Testis (tissue), 3 donors: ENCODE measurements around the gene BAHCC1. TPM values are rescaled to one million over a fixed set of nuclear protein-coding genes. Genes with fewer than 3 reads are reported as not detected.

Source experiments
- DNase-seq: peaks from one replicate; pipeline ENCODE4 v3.0.0-alpha.2; 2019
- H3K27ac ChIP-seq, 2 donors: fragments of 200-600 bp; sonication (generic); one replicate each; pipeline ENCODE4 v1.5.1; 2019
- H3K27me3 ChIP-seq: fragments of 200-600 bp; sonication (generic); one replicate; pipeline ENCODE4 v1.5.1; 2019
- H3K36me3 ChIP-seq: fragments of 200-600 bp; sonication (generic); one replicate; pipeline ENCODE4 v1.5.1; 2017; ENCODE audit warnings: low read depth; ENCODE audit errors: missing control alignments
- H3K4me1 ChIP-seq: fragments of 200-600 bp; sonication (generic); one replicate; pipeline ENCODE4 v1.5.1; 2019
- H3K4me3 ChIP-seq, 2 donors: fragments of 200-600 bp; sonication (generic); one replicate each; pipeline ENCODE4 v1.5.1; 2017 to 2019
- H3K9me3 ChIP-seq: fragments of 200-600 bp; sonication (generic); one replicate; pipeline ENCODE4 v1.5.1; 2017
- CTCF ChIP-seq, 3 experiments: fragments of 450-650 bp in 2 of 3; fragments of 200-600 bp in 1 of 3; sonication (generic) in 1 of 3; IDR thresholded peaks; one replicate each; pipeline ENCODE4 v1.5.1; 2016 to 2019; ENCODE audit warnings: antibody characterized with exemption in 3 of 3, mild to moderate bottlenecking in 2 of 3, moderate library complexity in 1 of 3
- POLR2A ChIP-seq: fragments of 450-650 bp; IDR thresholded peaks from one replicate; pipeline ENCODE4 v1.6.1; 2017; ENCODE audit warnings: antibody characterized with exemption, mild to moderate bottlenecking, moderate library complexity
- WGBS, 2 donors: methylation state at CpG; one replicate each; pipeline ENCODE4 v1.1.5; 2018; 5-methylcytosine and 5-hydroxymethylcytosine counted together
- intact Hi-C: fragments of 100-400 bp; cut with DNase I; formaldehyde crosslinking; loops from one replicate; pipeline ENCODE4 v1.15.1; 2023; ENCODE audit warnings: low total_unique reads
- polyA plus RNA-seq: library from polyadenylated mRNA; stranded (reverse); fragments of 350-450 nt; fragmentation: Illumina TruSeq; extraction: RNeasy Lipid Tissue Mini Kit (QIAGEN cat#74804); gene quantifications from one replicate; pipeline ENCODE4 v1.2.3, GENCODE V29; 2014; ENCODE audit warnings: low read depth, low replicate concordance; ENCODE audit not compliant: insufficient read depth
- total RNA-seq, 2 donors: library from RNA; depleted of rRNA; stranded (reverse); fragments of >200 nt; gene quantifications; one replicate each; pipeline ENCODE4 v1.2.3, GENCODE V29; 2016

Gene BAHCC1
- total and polyA plus RNA-seq, 3 donors from 2014 or later = 11.3 to 30.2 (median 29.2) TPM

GRCh38 chr17:81398176-81398831 is 3.0 kb downstream of the BAHCC1 start:
- TF ChIP-seq POLR2A = no peak
- TF ChIP-seq CTCF (IDR thresholded peaks at IDR 0.05) = no peak
- Histone ChIP-seq H3K27ac (peak overlapping the region; percentile 93 to 97), H3K4me1 (peaks cover 43% of the 10 kb centered on the region), H3K27me3 (no peaks in the 10 kb centered on the region), H3K36me3 (no peaks in the 10 kb centered on the region), H3K9me3 (no peaks in the 10 kb centered on the region), H3K4me3 (peak overlapping the region; percentile 65 to 66)
- 21 to 29% methylated on average over 17 to 47 of the region's 48 CpGs for WGBS, 2 donors
- DNase-seq = no peak
- intact Hi-C loops = loop anchor here (2.0 kb wide), 1 partner anchor 114 kb away; the partner anchor contains the start of gene ACTG1

- Histone ChIP-seq H3K4me1 (peaks cover 48% of the 10 kb centered on the region), H3K9me3 (no peaks in the 10 kb centered on the region), H3K4me3 (peak overlapping the region; percentile 65 to 66), H3K27ac (peak overlapping the region; percentile 93 to 97), H3K27me3 (no peaks in the 10 kb centered on the region), H3K36me3 (no peaks in the 10 kb centered on the region)
- no peak for TF ChIP-seq POLR2A
- TF ChIP-seq CTCF (IDR thresholded peaks at IDR 0.05) = no peak
- DNase-seq = no peak
- intact Hi-C loops = loop anchor here (2.0 kb wide), 1 partner anchor 114 kb away; the partner anchor contains the start of gene ACTG1
- WGBS, 2 donors = 3 to 11% methylated on average over 10 to 40 of the region's 46 CpGs
These were observed 3.7 kb downstream of the BAHCC1 start for GRCh38 chr17:81398832-81399411.

- Histone ChIP-seq H3K4me1 (peaks cover 47% of the 10 kb centered on the region), H3K27me3 (no peaks in the 10 kb centered on the region), H3K27ac (peak overlapping the region; percentile 97), H3K36me3 (no peaks in the 10 kb centered on the region), H3K4me3 (peak overlapping the region; percentile 66 to 73), H3K9me3 (no peaks in the 10 kb centered on the region)
- WGBS, 2 donors = 0 to 1% methylated on average over 2 to 25 of the region's 95 CpGs
- intact Hi-C loops = loop anchor here (2.0 kb wide), 1 partner anchor 113 kb away; the partner anchor contains the start of gene ACTG1
- no peak for DNase-seq
- TF ChIP-seq CTCF (IDR thresholded peaks at IDR 0.05) (no peak), POLR2A (no peak)
These were observed 4.4 kb downstream of the BAHCC1 start for GRCh38 chr17:81399481-81400153.

GRCh38 chr17:81400154-81400977 is 5.1 kb downstream of the BAHCC1 start:
- 8 to 9% methylated on average over 52 to 65 of the region's 67 CpGs for WGBS, 2 donors
- intact Hi-C loops = no loop called here
- no peak for DNase-seq
- Histone ChIP-seq H3K9me3 (no peaks in the 10 kb centered on the region), H3K36me3 (no peaks in the 10 kb centered on the region), H3K27me3 (no peaks in the 10 kb centered on the region), H3K27ac (peak overlapping the region; percentile 97), H3K4me3 (peak overlapping the region; percentile 66 to 73), H3K4me1 (peaks cover 50% of the 10 kb centered on the region)
- TF ChIP-seq POLR2A = no peak
- no peak for TF ChIP-seq CTCF (IDR thresholded peaks at IDR 0.05)
